Neural crest cell (in vitro differentiated cells): ENCODE measurements around the gene SGMS1. TPM values are rescaled to one million over a fixed set of nuclear protein-coding genes. Genes with fewer than 3 reads are reported as not detected.

Source experiments
- DNase-seq: peaks from one replicate; pipeline ENCODE4 v3.0.0; 2021; ENCODE audit warnings: low read depth, mixed read lengths, low spot score
- H3K27ac Mint-ChIP-seq: one replicate; pipeline ENCODE4 v1.8.0; 2021; ENCODE audit warnings: mild to moderate bottlenecking, mixed read lengths; ENCODE audit not compliant: unreplicated experiment
- H3K27me3 Mint-ChIP-seq: 2 replicates; pipeline ENCODE4 v1.8.0; 2021; ENCODE audit warnings: low read depth, mild to moderate bottlenecking, mixed read lengths
- H3K36me3 Mint-ChIP-seq: 2 replicates; pipeline ENCODE4 v1.8.0; 2021; ENCODE audit warnings: low read depth, mild to moderate bottlenecking, mixed read lengths
- H3K4me1 Mint-ChIP-seq: 2 replicates; pipeline ENCODE4 v1.8.0; 2021; ENCODE audit warnings: mixed read lengths
- H3K4me3 Mint-ChIP-seq: one replicate; pipeline ENCODE4 v1.8.0; 2021; ENCODE audit warnings: mild to moderate bottlenecking, mixed read lengths
- H3K9me3 Mint-ChIP-seq: 2 replicates; pipeline ENCODE4 v1.8.0; 2021; ENCODE audit warnings: mixed read lengths
- total RNA-seq: library from RNA; stranded (reverse); gene quantifications from 2 replicates; pipeline ENCODE4 v1.2.1, GENCODE V29; 2021
- TF ChIP-seq, protein P1 (sequence below): fragments of 200-600 bp; sonication (generic); conservative IDR thresholded peaks from 2 replicates; pipeline ENCODE4 v1.5.0; 2021; ENCODE audit warnings: antibody characterized with exemption, mild to moderate bottlenecking

Gene SGMS1
- total RNA-seq, 1 donor from 2014 or later: 14.4 TPM

DNA sequence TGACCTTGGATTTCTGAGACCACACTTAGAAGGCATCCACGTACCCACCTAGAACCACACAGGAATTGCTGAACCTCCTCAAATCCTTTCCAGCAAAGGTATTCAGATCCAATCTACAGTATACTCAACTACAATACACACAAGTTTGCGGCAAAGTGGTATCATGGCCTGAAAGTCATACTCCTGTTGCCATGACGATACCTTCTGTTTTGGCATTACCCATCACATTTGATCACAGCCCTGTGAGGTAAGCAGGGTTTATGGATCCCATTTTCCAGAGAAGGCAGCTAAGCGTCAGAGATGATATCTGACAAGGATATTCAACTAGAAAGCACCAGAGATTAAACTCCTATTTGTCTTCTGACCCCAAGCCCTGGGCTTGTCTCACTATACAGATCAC lies 32.8 kb downstream of the SGMS1 start:
- H3K27me3 Mint-ChIP-seq: no peaks in the 10 kb centered on the region
- H3K27ac Mint-ChIP-seq: no peak overlapping the region

DNA sequence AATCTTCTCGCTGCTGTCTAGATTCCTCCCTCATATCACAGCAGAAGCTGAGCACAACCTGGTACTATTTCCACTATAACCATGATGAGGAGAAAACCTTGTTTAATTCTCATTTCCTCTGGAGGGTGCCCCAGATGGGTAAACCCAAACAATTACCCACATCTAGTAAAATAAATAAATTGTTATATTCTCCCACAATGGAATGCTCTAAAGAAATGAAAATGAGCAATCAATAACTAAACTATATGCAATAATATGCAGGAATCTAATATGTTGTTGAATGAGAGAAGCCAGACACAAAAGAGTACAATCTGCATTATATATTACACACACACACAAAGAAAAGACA lies 37.0 kb downstream of the SGMS1 start:
- no peaks in the 10 kb centered on the region for H3K9me3 Mint-ChIP-seq
- H3K4me3 Mint-ChIP-seq: no peak overlapping the region
- H3K27ac Mint-ChIP-seq: no peak overlapping the region
- H3K27me3 Mint-ChIP-seq: no peaks in the 10 kb centered on the region
- peaks cover 10% of the 10 kb centered on the region for H3K36me3 Mint-ChIP-seq
- no peak for DNase-seq
- TF ChIP-seq, protein P1, sequence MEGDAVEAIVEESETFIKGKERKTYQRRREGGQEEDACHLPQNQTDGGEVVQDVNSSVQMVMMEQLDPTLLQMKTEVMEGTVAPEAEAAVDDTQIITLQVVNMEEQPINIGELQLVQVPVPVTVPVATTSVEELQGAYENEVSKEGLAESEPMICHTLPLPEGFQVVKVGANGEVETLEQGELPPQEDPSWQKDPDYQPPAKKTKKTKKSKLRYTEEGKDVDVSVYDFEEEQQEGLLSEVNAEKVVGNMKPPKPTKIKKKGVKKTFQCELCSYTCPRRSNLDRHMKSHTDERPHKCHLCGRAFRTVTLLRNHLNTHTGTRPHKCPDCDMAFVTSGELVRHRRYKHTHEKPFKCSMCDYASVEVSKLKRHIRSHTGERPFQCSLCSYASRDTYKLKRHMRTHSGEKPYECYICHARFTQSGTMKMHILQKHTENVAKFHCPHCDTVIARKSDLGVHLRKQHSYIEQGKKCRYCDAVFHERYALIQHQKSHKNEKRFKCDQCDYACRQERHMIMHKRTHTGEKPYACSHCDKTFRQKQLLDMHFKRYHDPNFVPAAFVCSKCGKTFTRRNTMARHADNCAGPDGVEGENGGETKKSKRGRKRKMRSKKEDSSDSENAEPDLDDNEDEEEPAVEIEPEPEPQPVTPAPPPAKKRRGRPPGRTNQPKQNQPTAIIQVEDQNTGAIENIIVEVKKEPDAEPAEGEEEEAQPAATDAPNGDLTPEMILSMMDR: no peak
- no peaks in the 10 kb centered on the region for H3K4me1 Mint-ChIP-seq

More for the DNA sequence above, 32.8 kb downstream of the SGMS1 start:
- H3K4me1 Mint-ChIP-seq: no peaks in the 10 kb centered on the region
- TF ChIP-seq, protein P1: no peak
- H3K4me3 Mint-ChIP-seq: no peak overlapping the region
- H3K36me3 Mint-ChIP-seq: peaks cover 10% of the 10 kb centered on the region
- DNase-seq: no peak
- H3K9me3 Mint-ChIP-seq: no peaks in the 10 kb centered on the region

DNA sequence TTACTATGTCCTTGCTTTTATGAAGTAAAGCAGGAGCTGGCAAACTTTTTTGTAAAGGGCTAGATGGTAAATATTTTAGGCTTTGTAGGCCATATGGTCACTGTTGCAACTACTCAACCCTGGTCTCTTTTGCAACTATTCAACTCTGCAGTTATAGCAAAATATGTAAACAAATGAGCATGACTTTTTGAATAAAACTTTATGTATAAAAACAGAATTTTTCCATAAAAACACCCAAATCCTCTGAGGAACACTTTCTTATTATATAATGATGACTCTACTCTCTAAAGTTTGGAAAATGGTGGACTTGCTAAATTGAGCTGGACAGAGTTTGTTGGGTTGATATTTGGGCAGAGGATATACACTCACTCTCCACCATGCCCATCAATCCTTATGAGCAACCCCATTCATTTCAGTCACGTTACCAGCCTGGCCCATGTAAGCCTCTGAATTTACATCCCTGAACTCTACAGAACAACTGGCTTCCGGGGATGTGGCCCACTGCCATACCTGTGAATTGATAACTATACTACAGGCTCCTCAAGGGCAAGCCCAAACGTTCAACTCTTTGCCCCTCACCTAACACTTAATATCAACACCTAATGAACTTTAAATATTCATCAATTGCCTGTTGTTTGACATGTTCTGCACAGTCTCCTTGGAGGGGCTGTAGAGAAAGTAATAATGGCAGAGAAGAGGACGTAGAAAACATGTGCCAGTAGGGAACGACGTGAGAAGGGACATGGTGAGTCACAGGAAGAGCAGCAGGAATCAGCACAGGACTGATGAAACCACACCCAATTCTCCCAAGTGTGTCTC lies 37.6 kb downstream of the SGMS1 start:
- DNase-seq: no peak
- TF ChIP-seq, protein P1: no peak
- peaks cover 10% of the 10 kb centered on the region for H3K36me3 Mint-ChIP-seq
- no peaks in the 10 kb centered on the region for H3K9me3 Mint-ChIP-seq
- no peaks in the 10 kb centered on the region for H3K27me3 Mint-ChIP-seq
- no peak overlapping the region for H3K27ac Mint-ChIP-seq
- no peak overlapping the region for H3K4me3 Mint-ChIP-seq
- peaks cover 5% of the 10 kb centered on the region for H3K4me1 Mint-ChIP-seq

DNA sequence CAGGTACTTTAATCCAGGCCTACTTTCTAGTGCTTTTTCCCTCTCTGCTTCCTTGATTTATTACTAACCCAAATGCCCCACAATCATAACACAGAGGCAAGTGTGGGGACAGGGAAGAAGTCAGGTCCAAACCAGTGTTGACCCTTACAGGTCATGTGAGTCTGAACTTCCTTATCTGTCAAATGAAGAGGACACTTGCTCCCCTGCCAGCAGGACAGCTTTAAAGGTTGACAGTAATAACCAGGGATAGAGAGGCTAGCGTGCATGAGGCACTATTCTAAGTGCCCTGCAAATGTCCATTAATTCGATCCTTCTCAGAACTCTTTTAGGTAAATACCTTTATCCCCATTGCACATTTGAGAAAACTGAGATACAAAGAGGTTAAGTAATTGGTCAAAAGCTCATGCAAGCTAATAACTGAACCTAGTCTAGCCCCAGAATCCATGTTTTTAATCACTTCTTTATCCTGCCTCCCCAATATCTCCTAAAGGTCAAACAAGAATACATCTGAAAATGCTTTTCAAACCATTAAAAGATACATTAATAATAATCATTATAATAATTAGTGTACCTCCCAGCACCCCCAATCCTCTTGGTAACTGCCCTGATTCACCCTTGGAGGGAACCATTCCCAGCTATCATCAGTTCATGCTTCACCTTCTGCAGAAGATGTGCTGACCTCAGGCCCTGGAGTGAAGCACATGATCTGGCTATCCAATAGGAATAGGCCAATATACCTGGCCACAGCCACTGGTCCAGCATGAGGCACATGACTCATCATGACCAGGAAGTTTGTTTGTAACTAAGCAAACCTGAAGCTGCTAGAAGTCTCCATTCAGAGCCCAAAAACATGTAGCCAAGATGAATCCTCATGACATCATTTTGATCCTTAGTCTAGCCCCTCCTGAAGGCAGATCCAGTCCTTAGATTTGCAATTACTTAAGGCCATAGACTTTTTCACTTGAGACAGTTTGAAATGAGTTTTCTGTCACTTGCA lies 40.7 kb downstream of the SGMS1 start:
- DNase-seq: no peak
- TF ChIP-seq, protein P1: no peak
- Mint-ChIP-seq H3K36me3 (peaks cover 9% of the 10 kb centered on the region), H3K4me1 (peaks cover 8% of the 10 kb centered on the region), H3K9me3 (no peaks in the 10 kb centered on the region), H3K4me3 (no peak overlapping the region), H3K27ac (no peak overlapping the region), H3K27me3 (no peaks in the 10 kb centered on the region)

DNA sequence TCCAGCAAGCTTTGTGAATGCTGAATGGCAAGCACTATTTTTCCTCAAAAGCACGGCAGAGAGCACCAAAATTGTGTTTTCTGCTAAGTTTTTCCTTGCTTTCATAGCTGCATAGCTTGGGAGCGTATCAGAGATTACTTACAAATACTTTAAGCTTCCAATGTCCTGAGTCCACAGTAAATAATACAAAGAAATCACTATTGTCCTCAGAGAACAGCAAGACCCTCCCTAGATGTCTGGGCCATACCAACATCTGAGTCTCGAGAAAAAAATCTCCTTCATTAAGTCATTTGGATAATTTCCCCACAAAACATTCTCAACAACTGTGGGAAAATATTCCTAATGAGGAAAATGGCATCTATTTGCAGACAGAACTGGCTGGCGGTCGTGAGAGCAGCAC lies 41.7 kb downstream of the SGMS1 start:
- Mint-ChIP-seq H3K27ac (no peak overlapping the region), H3K36me3 (peaks cover 6% of the 10 kb centered on the region), H3K9me3 (no peaks in the 10 kb centered on the region), H3K27me3 (no peaks in the 10 kb centered on the region), H3K4me3 (no peak overlapping the region), H3K4me1 (peaks cover 18% of the 10 kb centered on the region)
- DNase-seq: no peak
- TF ChIP-seq, protein P1: no peak
